ENCODE data around the gene LTBP2.

LTBP2 gene

GRCh38 chr14:74611650-74612349 lies at the start of gene LTBP2:
Gene LTBP2, minus strand, starts transcription at chr14:74612237. Its CDS starts 293 bp downstream, at chr14:74611944.
- peak in 1 of 3 experiments; percentile 18 for DNase-seq

DNA sequence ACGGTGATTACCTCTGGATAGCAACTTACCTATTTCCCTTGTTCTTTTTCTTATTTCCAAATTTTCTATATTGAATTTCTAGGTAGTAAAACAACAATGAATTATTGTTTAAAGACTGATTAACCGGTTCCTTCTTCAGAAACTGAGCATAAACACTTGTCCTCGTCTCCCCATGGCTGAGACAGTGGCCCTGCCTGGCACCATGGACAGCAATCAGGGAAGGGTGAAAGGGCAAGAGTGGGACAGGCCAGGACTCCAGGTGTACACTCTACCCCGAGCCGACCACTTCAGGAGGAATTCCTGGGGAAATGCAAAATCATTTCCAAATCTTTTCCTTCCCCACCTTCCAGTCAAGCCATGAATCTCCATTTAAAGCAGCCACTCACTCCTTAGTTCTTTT lies 48.8 kb upstream of the LTBP2 start:
- no peak for DNase-seq

DNA sequence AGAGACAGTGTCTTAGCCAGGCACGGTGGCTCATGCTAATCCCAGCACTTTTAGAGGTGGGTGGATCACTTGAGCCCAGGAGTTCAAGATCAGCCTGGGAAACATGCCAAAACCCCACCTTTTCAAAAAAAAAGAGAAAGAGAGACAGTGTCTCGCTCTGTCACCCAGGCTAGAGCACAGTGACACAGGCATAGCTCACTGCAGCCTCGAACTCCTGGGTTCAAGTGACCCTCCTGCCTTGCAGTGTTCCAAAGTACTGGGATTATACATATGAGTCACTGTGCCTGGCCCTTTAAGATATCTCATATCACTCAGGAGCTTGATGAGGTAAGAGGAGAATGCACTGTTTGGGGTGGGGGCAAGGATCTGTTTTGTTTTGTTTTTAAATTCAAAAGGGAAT lies 48.1 kb upstream of the LTBP2 start:
- no peak for DNase-seq

GRCh38 chr14:74658535-74659131 lies 46.6 kb upstream of the LTBP2 start:
- DNase-seq: no peak

- no peak for DNase-seq
Measured at GRCh38 chr14:74656964-74657363, 44.9 kb upstream of the LTBP2 start.

DNA sequence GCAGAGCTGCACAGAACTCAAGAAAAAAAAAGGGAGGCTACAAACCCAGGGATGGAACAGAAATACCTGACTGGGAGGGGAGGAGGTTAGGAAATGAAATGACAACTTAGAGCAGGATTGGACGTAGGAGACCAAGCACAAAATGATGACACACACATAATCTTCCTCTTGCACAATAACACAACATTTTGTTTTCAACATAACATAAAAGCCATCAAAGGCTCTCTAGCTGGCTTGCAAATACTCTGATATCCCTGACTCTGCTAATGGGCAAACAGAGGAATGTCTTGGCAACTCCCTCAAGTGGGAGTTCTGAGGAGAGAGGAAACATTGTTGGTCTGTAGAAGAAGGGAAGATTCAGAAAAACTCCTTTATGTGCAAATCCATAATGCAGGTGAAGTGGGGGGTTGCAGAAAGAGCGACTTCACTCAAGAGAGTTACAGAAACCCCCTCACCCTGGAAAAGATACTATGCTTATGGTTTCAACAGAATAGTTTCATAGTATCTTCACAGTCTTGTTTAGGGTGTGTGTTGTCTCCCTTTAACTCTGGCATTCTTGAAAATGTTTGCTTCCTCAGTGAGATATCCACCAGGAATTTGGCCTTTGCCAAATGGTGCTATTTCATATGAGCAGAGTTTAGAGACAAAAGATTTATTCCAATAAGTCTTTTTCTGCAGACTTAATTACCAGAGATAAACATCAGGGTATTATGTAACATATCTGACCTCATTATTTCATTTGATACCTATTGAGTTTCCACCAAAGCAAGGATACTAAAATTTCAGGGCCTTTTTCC lies 43.8 kb upstream of the LTBP2 start:
- DNase-seq: no peak

DNA sequence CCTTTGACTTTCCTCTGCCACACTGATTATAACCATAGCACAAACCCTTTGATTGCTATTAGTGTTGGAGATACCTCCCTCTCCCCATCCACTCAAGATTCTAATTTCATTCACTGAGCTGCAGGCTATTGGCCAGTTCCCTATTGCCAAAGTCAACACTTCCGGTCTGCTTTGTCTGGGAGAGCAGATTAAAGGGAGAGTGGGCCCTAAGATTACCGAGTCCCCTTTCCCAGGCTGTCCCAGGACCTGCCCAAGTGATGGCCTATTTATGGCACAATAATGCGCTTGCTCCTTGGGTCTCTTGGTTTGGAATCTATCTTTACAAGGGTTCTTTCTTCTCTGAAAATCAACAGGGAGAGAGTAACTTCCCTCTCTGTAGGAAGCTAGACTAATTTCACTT lies 42.9 kb upstream of the LTBP2 start:
- DNase-seq: no peak

- no peak for DNase-seq
Measured at GRCh38 chr14:74653386-74654138, 41.5 kb upstream of the LTBP2 start.

- no peak for DNase-seq
Measured at GRCh38 chr14:74652541-74652940, 40.5 kb upstream of the LTBP2 start.

DNA sequence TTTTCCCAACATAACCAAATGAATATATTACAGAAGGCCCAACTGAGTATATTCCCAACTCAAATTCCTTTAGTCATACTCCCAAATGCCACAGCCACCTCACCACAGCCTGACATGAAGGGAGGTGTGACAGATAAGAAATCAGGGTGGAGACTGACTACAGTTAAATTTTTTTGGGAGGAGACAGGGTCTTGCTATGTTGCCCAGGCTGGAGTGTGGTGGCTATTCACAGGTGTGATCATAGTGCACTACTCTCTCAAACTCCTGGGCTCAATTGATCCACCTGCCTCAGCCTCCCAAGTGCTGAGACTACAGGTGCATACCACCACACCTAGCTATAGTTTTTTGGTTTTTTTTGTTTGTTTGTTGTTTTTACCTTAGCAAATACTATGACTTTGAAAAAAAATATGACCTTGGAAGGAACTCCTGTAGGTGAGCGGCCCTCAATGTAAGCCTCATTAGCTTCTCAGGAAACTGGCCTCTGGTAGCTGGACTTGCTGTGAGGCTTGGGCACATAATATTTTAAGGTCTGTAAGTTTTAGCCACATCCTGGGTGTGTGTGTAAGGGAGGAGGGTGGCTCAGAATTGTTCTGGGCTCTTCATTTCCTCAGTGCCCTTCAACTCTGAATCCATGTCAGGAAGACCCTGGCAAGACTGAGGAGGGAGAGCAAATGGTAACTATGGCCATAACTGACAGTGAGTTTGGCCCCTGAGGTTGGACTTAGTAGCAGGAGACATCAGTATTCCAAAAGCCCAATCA lies 39.1 kb upstream of the LTBP2 start:
- no peak for DNase-seq

DNA sequence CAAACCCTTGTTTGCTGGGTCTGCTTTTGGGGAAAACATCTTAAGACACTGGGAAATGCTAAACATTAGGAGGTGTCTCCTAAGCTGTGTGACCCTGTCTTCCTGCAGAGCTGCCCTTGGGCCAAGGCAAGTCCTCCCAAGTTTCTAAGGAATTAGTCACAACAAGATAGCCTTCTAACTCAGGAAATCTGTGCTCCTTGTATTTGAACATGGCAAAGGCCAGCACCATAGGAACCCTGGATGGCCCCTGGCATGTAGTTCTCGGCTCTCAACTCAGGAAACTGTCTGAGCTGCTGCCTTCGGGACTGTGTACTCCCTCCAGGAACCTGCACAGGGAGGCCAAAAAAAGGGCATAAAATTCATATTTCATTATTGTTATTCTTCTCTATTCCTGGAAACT lies 37.6 kb upstream of the LTBP2 start:
- DNase-seq: no peak

DNA sequence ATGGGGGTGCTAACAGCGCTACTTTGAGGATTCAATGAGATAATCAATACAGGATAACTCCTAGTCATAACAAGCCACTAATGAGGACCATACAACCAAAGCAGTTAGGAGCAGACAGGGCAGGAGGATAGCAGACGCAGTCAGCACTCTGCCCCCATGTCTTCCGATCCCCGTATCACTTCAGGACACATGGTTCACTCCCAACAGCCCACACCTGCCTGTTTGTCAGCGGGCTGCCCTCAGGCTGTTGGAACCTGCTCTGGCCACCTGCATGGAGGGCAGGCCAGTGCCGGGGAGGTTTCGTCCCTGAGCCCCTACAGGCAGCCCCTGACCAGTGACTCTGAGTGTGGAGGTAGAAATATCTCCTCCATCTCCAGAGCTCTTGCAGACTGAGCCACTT lies 37.1 kb upstream of the LTBP2 start:
- peak in 1 of 3 experiments; percentile 46 for DNase-seq

GRCh38 chr14:74648601-74649000 lies 36.6 kb upstream of the LTBP2 start:
- DNase-seq: no peak

GRCh38 chr14:74647678-74648461 lies 35.8 kb upstream of the LTBP2 start:
- peak; percentile 92 to 97 (median 92) for DNase-seq

GRCh38 chr14:74647061-74647677 lies 35.1 kb upstream of the LTBP2 start:
- DNase-seq: peak in 1 of 3 experiments; percentile 42

DNA sequence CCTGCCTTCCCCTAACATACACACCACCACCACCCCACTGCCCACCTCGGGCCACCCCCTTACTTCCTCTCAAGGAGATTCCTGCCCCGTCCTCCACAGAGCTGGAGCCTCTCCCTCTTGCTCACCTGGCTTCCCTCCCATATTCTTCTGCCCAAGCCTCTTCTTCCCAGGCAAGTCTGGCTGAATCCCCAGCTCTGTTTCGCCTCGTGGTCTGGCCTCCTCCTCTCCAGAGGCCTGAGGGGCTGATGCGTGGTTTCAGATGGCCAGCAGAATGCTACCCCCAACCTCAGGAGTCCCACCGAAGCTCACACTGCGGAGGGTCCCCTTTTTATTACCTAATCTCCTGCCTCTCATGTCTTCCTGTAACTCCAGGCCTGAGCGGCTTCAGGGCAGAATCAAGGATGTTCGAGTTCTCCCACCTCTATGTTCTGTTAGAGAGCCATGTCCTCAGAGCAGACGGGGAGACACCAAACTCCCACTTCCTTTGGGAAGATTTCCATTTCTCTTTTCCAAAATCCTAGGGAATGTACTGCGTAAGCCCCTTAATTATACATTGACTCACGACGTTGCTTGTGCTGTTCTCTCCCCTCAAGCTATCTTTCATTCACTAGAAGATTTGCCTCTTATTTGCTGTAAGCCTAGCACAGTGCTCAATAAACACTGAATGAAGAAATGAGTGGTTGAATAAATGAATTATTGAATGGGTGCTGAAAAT lies 33.9 kb upstream of the LTBP2 start:
- no peak for DNase-seq

DNA sequence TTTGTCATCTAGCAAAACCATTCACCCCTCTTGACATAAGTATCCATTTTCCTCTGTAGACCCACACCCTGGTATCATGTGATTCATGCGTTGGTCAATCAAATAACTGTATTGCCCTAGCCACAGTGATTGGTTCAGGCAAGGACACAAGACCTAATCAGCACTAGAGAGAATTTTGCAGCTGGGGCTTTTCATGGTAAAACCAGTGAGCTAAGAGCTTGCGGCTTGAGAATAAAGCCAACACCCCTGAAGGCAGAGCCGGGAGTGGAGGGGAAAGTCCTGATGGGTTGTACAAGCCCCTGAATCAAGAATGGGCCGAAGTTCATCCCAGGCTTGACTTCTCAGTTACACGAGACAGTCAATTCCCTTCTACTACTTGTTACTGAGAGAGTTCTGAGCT lies 33.2 kb upstream of the LTBP2 start:
- no peak for DNase-seq

GRCh38 chr14:74641601-74642391 lies 29.8 kb upstream of the LTBP2 start:
- no peak for DNase-seq

- no peak for DNase-seq
Measured at GRCh38 chr14:74638966-74639365, 26.9 kb upstream of the LTBP2 start.

GRCh38 chr14:74638066-74638465 lies 26.0 kb upstream of the LTBP2 start:
- no peak for DNase-seq

All from NCI-H1417 (cell line).